ENCODE data around the gene IGDCC3. TPM values are rescaled to one million over a fixed set of nuclear protein-coding genes. Genes with fewer than 3 reads are reported as not detected.

The IGDCC3 gene
- total and polyA plus RNA-seq, 10 of the 15 experiments (the other 5 are each of a cell fraction or from before 2014, with no cell fraction given): 0.10 to 0.20 (median 0.15) TPM; not detected in 7

GRCh38 chr15:65385870-65386258, 8.1 kb upstream of the IGDCC3 start:
- H2AFZ ChIP-seq (ENCODE audit: control insufficient read depth, low read depth, low read length): no peak overlapping the region
- no peak for ATAC-seq
- POLR2A ChIA-PET: interaction anchor here (1.6 kb wide), 1 partner anchor 81 kb away, joined by 4 read pairs; the partner anchor contains the start of gene RNU5B-1

More at GRCh38 chr15:65385870-65386258, 8.1 kb upstream of the IGDCC3 start:
- Histone ChIP-seq H3K9ac (ENCODE audit: control insufficient read depth, insufficient read depth, low read length) (no peak overlapping the region), H4K20me1 (ENCODE audit: control insufficient read depth, insufficient read depth) (no peaks in the 10 kb centered on the region), H3K27me3 (replicated peaks in 1 of 2; ENCODE audit: control insufficient read depth in 2 of 2, insufficient read depth in 2 of 2, low read length in 1 of 2) (peaks cover 0 to 1% of the 10 kb centered on the region in 2 experiments; a peak in 2 of 4 replicates), H3K4me2 (ENCODE audit: control insufficient read depth, insufficient read depth) (no peak overlapping the region), H3K36me3 (ENCODE audit: control insufficient read depth in 2 of 2, insufficient read depth in 2 of 2, low read length in 1 of 2) (no peaks in the 10 kb centered on the region), H3K79me2 (ENCODE audit: control insufficient read depth, insufficient read depth, low read length) (no peaks in the 10 kb centered on the region), H3K9me3 (replicated peaks; ENCODE audit: control insufficient read depth, insufficient read depth, low read length) (no peaks in the 10 kb centered on the region), H3K4me3 (no peak overlapping the region), H3K27ac (ENCODE audit: control insufficient read depth, insufficient read depth) (no peak overlapping the region), H3K4me1 (ENCODE audit: control insufficient read depth, insufficient read depth, low read length) (peaks cover 7% of the 10 kb centered on the region)
- in situ Hi-C loops (cut with MboI) (no loop called here), intact Hi-C loops (cut with micrococcal nuclease; ENCODE audit: unreplicated experiment) (loop anchor here (1.0 kb wide), 1 partner anchor 67 kb away; no protein-coding TSS in a partner anchor)
- FAIRE-seq: no peak
- SMC1A ChIA-PET (ENCODE audit: uncharacterized antibody, unreplicated experiment): interaction anchor here (1.0 to 2.4 kb wide), 4 partner anchors 48 to 334 kb away, joined by 3 to 31 read pairs (median 3); no protein-coding TSS in a partner anchor
- no peak for TF ChIP-seq FOS (IDR thresholded peaks at IDR 0.05; ENCODE audit: borderline replicate concordance, extremely low read depth, insufficient read length)
- TF ChIP-seq SMAD5 (IDR thresholded peaks at IDR 0.05; ENCODE audit: low read depth): no peak
- 0 out of 2 replicates have a peak, but pooled peaks have one; percentile 0 for TF ChIP-seq CREB1 (IDR thresholded peaks at IDR 0.05; ENCODE audit: low read depth)
- TF ChIP-seq TARDBP (IDR thresholded peaks at IDR 0.05; ENCODE audit: borderline replicate concordance): no peak
- TF ChIP-seq, protein P1, sequence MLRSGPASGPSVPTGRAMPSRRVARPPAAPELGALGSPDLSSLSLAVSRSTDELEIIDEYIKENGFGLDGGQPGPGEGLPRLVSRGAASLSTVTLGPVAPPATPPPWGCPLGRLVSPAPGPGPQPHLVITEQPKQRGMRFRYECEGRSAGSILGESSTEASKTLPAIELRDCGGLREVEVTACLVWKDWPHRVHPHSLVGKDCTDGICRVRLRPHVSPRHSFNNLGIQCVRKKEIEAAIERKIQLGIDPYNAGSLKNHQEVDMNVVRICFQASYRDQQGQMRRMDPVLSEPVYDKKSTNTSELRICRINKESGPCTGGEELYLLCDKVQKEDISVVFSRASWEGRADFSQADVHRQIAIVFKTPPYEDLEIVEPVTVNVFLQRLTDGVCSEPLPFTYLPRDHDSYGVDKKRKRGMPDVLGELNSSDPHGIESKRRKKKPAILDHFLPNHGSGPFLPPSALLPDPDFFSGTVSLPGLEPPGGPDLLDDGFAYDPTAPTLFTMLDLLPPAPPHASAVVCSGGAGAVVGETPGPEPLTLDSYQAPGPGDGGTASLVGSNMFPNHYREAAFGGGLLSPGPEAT (IDR thresholded peaks at IDR 0.05; ENCODE audit: low read depth): no peak
- no peak for TF ChIP-seq RELA (IDR thresholded peaks at IDR 0.05; ENCODE audit: borderline replicate concordance, partially characterized antibody)
- CTCF ChIA-PET: interaction anchor here (0.8 to 5.8 kb wide), 31 partner anchors 9 to 808 kb away, joined by 3 to 105 read pairs (median 4); partner anchors contain the start of genes CLPX, HACD3 and PDCD7
- 38% methylated on average over 8 of the region's 10 CpGs for WGBS (ENCODE audit: insufficient coverage, insufficient replicate concordance, low lambda C conversion rate, missing lambda C conversion rate)
- BruUV-seq (replicated peaks): no TSS peak
- RAD21 ChIA-PET (ENCODE audit: unreplicated experiment): interaction anchor here (1.5 to 4.3 kb wide), 4 partner anchors 15 to 100 kb away, joined by 4 to 35 read pairs (median 6); partner anchors contain the start of gene PARP16
- DNase-seq (ENCODE audit: low read depth, low spot score): no peak
